GM19438 (cell line): ENCODE results near the gene ABCC3.

Source experiments
- ATAC-seq: cut with Tn5 transposase; IDR thresholded peaks from one replicate; pipeline ENCODE4 v1.9.1; 2021; ENCODE audit warnings: low read depth; ENCODE audit not compliant: unreplicated experiment

Gene ABCC3

DNA sequence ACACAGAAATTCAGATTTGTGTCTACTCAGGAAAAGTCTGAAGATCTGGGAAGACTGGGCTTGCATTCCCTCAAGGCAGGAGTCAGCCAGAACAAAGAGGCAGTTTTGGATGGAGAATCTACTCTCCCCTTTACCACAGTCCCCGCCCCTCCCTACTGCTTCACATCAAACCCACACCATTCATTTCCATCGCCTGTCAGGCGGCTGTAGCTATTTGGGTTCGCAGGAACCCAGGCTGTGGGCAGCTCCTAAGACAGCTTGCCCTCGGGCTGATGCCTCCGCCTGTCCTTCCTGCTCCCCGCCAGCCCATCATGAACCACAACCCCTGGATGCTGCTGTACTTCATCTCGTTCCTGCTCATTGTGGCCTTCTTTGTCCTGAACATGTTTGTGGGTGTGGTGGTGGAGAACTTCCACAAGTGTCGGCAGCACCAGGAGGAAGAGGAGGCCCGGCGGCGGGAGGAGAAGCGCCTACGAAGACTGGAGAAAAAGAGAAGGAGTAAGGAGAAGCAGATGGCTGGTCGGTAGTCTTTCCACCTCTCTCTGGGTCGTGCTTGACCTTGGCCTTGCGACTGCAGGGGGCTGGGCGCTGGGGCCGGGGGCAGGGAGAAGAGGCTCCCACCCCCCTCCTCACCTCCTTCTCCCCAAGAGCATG lies 27.0 kb upstream of the ABCC3 start:
- ATAC-seq: no peak

DNA sequence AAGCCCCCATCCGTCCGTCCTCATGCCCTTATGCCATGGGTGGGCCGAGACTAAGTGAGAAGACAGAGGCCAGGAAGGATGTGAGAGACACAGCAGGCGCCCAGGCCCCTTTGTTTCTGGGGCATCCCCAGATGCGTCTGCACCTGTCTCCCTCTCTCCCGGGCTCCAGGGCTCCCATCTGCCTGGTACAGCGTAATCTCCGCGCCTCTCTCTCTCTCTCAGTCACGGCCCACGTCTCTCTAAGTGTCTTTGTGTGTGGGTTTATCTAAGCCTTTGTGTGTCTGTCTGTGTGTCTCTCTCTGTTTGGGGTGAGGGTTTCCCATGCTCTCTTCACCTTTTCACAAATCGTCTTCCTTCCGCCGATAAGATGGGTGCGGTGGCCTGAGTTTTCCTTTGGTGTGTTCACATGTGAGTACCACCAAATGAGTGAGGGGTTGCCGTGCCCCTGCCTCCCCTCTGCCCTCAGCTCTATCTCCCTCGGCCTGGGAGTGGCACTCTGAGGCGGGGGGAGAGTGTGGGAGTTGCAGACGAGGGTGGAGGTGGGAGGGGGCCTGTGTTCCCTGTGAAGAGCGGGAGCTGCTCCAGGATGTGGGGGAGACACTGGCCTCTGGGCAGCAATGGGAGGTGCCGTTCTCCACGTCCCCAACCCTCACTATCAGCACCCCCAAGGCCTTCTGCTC lies 25.8 kb upstream of the ABCC3 start:
- ATAC-seq: no peak

DNA sequence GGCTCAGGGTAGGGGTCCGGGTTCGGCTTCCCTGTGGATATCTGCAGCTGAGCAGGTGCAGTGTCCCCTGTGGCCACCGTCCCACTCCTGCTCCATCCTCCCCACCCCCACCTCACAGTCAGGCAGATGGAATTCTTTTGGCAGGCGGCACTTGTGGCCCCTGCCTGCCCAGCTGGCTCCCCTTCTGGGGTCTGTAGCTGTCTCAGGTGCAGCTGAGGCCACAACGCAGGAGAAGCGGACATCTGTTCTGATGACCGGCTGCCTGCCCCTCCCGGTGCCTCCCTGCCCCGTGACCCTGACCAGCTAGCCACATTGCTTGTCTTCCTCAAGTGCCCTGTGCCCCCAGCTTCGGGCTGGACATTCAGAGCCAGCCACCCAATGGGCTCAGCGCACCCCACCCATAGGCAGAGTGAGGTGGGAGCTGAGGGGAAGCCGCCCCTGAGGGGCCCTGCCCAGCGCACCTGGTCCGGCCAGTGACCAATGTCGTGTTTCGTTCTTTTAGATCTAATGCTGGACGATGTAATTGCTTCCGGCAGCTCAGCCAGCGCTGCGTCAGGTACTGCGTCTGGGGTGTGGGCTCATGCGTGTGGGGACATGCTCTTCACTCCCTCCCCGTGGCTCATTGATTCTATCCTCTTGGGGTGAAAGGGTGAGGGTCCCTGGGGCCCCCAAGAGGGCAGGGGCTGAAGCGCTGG lies 25.2 kb upstream of the ABCC3 start:
- no peak for ATAC-seq

DNA sequence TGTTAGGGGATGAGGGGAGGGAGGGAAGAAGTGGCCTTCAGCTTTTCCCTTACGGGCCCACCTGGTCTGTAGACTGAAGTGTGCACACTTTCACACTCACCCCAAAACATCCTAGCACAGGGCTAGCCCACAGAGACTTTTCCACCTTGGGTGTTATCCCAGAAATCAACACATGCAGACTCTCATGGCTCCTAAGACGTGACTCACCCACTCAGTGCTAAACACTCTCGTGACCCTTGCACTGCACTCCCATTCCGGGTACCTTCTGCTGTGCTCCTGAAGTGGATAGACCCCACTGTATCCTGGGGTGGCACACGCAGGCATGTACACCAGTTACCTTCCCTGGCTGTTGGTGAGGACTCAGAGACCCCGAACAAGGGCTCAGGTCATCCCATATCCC lies 23.0 kb upstream of the ABCC3 start:
- ATAC-seq: no peak

DNA sequence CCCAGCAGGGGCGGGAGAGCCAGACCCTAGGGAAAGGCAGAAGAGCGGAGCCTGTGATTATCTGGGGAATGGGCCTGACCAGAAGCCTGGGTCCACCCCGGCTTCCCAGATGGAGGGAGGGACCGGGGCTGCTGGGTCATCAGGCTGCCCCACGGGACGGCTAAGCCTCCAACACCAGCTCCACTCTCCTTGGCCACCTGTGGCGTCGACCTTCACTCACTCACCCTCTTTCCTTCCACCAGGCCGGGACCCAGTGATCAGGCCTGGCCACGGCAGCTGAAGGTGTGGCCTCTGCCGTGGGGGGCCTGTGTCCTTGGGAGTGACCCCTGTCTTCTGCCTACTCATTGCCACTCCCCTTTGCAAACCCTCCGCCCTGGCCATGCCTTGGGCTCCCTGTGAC lies 22.4 kb upstream of the ABCC3 start:
- no peak for ATAC-seq

DNA sequence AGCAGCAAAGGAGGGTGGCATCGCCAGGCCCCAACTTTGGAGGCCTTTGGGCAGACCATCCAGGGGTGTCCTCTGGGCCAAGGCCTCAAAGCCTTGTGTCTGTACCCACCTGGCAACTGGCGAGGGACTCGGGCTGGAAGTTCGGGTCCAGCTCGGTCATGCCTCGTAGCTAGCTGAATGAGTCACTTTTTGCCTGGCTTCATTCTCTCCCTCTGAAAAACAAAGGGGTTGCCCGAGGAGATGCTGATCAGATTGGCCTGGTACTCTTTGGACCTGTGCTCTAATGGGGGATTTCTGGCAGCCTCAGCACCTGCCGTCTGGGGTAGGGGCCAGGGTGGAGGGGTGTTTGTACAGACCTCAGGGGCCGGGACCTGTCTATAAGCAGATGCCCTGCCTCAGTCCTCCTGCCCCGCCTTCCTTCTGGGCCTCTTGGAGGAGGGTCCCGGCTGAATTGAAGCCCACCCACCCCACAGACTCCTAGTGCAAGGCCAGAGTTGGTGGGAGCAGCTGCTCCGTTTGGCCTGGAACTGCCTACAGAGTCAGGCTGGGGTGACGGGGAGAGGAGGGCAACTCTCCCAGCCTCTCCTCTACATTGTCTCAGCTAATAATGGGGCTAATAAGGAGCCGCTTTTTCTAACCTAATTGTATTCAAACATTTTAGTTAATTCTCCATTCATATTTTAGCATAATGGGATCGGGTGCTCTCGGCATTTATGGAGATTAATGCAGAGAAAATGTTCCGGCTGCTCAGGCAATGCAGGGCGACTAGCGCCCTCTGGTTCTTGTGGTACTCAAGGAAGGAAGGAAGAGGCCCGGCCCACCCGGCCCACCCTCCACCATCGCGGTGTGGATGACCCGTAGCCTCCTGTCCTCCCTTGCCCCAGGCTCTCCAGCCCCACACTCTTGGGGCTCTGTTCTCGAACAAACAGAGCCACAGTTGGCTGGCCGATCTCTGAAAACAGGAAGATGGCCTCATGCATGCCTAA lies 21.4 kb upstream of the ABCC3 start:
- no peak for ATAC-seq

DNA sequence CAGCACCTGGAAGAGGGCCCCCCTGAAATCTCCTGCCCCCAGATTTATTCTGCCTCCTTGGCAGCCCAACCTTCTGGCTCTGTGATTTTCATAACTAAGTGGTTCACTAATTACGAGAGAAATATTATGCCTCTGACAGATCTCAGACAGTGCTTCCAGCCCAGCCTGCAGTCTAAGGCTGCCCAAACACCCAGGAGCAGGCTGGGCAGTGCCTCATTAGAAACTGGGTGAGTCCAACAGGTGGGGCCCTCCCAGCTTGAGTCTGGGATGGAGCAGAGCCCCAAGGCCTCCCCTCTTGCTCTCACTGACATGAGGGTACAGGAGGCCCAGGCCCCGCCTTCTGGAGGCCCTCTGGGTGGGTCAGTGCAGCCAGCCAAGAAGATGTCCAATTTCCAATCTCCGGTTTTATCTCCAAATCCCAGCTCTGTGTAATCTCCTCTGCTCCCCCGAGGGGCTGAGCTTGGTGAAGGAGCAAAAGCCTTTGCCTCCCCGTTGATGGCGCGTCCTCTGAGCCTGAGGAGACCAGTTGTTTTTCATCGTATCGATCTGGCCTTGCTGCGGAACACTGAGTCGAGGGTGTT lies 20.1 kb upstream of the ABCC3 start:
- ATAC-seq: no peak

DNA sequence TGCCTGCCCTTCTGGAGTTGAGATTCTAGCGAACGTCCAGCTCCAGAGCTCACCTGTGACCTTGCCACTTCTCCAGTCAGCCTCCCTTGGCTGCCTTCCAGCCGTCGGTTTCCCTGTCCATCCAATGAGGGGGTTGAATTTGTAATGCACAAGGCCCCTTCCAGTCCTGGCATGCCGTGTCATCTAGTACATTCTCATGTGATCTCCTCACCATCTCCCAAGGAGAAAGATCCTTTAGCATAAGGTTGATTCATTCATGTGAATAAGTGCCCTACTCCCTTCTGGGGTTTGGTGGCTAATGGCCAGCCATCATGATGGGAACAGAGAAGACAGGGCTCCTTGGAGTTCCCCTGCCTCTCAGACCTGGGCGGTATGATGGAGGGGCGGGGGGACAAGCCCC lies 18.9 kb upstream of the ABCC3 start:
- ATAC-seq: no peak

DNA sequence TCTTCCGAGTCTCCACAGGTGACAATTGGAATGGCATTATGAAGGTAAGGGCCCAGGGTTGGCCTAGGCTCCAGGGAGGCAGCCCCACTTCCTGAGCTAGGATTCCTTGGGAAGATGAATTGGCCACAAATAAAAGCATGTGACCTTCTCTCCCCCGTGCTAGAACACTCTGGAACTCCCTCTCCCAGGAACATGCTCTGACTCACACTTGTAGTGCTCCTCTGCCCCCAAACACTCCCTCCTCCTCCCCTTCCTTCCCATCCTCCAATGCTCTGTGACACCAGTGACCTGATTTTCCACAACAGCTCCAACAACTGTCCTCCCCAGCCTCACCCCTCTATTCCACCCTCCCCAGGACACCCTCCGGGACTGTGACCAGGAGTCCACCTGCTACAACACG lies 16.4 kb upstream of the ABCC3 start:
- no peak for ATAC-seq

DNA sequence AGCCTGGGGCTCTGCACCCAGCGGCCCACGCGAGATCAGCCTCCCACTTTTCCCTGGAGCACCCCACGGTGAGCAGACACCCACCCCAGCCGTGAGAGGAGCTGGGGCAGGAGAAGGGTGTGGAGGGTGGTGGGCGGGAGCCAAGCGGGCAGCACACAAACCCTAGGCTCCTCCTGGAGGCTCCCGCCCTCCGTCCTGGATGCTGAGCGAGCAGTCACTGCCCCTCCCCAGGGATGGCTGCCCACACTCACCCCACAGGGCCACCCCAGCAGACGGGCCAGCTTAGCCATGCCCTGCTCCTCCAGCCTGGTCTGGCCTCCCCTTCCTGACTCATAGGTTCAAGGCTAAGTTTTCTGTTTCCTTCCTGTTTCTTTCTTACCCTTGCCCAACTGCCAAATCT lies 15.7 kb upstream of the ABCC3 start:
- no peak for ATAC-seq

DNA sequence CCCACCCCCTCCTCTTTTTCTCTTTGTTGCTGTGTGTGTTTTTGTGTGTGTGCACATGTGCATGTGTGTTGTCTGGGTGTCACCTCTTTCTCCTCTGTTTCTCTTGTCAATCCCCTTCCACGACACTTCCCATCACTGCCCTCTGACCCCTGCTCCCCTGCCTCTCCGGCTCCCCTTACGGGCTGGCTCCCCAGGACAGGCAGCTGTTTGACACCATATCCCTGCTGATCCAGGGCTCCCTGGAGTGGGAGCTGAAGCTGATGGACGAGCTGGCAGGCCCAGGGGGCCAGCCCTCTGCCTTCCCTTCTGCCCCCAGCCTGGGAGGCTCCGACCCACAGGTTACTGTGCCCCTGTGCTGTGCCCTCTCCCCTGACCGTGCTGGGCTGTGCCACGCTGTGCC lies 15.2 kb upstream of the ABCC3 start:
- no peak for ATAC-seq

DNA sequence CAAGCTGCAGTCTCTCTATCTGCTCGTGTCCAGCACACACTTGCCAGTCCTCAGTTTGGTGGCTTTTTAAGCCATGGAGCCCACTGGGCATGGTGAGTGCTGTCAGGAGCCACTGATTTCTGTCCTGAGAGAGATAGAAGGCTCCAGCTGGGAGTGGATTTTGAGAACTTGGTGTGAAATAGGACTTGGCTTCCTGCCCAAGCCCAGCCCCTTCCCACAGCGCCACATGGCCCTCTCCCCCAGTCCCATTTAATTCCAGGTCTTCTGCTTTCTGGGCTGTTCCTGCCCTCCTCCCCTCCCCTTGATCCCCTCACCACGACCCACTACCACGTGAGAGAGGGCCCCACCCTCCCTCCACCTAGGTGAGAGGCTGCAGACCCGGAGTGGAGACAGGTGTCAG lies 14.4 kb upstream of the ABCC3 start:
- no peak for ATAC-seq

DNA sequence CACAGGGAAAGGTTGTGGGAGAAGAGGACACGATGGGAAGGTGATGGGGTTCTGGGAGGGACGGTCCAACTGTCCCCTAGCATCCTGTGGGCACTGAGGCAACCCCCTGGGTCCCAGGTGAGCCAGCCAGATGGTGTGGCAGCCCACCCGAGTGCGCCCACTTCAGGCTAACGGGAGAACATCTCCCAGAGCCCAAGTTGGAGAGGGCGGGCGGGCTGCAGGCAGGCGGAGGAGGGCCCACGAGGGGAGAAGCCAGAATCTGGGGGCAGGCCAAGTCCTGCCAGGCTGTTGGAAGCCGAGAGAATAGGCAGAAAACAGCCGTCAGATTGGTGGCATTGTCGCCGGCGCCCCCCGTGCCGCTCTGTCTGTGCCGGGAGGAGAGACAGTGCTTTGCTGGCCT lies 13.8 kb upstream of the ABCC3 start:
- no peak for ATAC-seq

DNA sequence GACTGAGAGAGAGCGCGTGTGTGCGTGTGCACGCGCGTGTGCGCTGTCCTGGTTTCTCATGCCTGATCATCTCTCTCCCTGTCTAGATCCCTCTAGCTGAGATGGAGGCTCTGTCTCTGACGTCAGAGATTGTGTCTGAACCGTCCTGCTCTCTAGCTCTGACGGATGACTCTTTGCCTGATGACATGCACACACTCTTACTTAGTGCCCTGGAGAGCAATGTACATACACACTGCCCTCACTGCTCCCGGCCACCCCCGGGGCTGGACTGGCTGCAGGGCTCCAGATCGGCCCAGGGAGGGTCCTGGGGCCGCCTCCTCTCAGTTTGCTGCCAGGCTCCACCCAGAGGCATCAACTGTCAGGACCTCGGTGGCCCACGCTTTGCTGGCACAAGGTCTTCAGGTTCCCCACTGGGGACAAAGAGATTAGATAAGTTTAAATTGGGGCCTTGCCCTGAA lies 13.1 kb upstream of the ABCC3 start:
- ATAC-seq: no peak

DNA sequence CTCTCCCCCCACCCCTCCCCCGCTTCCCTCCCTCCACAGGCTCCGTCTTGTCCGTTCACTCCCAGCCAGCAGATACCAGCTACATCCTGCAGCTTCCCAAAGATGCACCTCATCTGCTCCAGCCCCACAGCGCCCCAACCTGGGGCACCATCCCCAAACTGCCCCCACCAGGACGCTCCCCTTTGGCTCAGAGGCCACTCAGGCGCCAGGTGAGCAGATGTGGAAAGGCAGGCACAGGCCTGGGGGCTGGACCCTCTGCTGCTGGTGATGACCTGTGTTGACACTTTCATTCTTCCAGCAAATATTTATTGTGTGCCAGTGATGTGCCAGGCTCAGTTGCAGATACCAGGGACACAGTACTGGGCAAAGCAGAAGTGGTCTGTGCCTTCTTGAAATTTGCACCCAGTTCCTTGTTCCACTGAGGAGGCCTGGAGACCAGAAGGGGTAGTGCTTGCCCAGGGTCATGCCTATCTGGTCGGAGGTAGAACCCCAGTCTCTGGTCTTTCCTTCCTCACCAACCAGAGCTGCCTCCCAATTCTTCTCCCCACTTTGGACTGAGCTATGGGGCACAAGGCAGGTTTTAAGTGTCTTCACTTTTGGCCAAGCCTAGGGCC lies 10.3 kb upstream of the ABCC3 start:
- no peak for ATAC-seq

DNA sequence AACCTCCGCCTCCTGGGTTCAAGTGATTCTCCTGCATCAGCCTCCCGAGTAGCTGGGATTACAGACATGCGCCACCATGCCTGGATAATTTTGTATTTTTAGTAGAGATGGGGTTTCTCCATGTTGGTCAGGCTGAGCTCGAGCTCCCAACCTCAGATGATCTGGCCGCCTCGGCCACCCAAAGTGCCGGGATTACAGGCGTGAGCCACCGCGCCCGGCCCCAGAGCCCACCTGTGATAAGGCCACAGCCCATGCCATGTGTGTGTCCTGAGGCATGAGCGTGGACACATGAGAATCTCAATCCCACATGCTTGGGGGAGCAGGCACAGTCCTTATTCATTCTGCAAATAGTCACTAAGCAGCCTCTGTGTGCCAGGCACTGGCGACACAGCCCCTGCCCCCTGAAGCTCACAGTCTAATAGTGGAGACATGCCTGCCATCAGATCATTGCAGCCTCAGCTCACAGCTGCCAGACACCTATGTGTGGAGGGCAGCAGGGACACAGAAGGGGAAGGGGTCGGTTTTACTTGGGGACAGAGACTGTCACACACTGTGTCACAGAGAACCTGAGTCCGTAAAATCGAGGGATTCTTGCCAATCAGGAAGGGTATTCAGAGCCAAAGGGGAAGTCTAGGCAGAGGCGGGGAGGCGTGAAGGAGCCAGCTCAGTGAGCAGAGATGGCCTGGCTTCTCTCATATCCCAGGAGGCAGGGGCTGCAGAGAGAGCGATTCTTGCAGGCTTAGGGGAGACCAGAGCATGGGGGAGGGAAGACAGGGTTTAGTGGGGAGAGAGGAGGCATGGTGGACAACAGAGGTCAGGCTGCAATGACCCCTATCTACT lies 9.4 kb upstream of the ABCC3 start:
- ATAC-seq: no peak

DNA sequence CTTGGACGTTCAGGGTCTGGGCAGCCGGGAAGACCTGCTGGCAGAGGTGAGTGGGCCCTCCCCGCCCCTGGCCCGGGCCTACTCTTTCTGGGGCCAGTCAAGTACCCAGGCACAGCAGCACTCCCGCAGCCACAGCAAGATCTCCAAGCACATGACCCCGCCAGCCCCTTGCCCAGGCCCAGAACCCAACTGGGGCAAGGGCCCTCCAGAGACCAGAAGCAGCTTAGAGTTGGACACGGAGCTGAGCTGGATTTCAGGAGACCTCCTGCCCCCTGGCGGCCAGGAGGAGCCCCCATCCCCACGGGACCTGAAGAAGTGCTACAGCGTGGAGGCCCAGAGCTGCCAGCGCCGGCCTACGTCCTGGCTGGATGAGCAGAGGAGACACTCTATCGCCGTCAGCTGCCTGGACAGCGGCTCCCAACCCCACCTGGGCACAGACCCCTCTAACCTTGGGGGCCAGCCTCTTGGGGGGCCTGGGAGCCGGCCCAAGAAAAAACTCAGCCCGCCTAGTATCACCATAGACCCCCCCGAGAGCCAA lies 8.6 kb upstream of the ABCC3 start:
- ATAC-seq: no peak

DNA sequence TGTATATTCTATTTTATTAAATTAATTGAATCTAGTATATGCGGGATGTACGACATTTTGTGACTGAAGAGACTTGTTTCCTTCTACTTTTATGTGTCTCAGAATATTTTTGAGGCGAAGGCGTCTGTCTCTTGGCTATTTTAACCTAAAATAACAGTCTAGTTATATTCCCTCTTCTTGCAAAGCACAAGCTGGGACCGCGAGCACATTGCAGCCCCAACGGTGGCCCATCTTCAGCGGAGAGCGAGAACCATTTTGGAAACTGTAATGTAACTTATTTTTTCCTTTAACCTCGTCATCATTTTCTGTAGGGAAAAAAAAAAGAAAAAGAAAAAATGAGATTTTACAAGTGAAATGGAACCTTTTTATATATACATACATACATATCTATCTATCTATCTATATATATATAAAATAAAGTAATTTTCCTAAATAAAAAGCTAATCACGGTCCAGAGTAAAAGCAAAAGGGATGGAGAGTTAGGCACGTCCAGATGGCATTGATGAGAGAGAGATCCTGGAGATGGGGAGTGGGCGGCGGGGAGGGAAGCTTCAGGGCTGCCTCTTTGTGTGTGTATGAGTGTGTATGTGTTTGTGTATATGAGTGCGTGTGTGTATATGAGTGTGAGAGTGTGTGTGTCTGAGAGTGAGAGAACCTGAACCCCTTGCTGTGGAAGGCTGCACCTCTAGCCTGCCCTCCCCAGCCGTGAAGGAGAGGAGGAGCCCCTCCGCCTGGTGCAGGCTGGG lies 7.5 kb upstream of the ABCC3 start:
- no peak for ATAC-seq
